ENCODE data around the gene SDHC.

SDHC gene

DNA sequence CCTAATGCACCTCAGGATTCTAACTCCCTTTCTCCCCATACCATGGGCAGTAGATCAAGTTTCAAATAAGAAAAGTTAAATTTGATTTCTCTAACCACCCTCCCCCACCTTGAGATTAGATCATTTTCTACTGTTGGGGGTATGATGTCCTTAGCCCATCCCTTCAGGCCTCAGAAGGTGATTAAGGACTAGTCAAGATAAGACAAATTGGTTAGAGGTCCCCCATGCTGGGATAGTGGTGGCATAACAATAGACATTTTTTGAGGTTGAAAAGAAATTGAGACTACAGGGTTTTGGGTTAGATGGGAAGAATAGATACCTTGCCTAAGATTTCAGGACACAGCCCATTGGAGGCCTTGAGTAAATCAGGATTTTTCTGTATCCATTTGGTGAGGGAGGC lies 51.0 kb downstream of the SDHC start:
- no peak overlapping the region for H2AFZ ChIP-seq (ENCODE audit: low read length)
- H2BK12ac ChIP-seq (ENCODE audit: low read length): no peak overlapping the region
- no peaks in the 10 kb centered on the region for H3K9me3 ChIP-seq (replicated peaks in 1 of 2; ENCODE audit: control insufficient read depth in 2 of 2, insufficient read depth in 1 of 2, low read depth in 1 of 2, low read length in 2 of 2)
- H3K4ac ChIP-seq (ENCODE audit: low read length): no peak overlapping the region
- no peak overlapping the region for H2BK5ac ChIP-seq (ENCODE audit: low read length)
- H3K23ac ChIP-seq (ENCODE audit: low read depth, low read length, poor library complexity): no peak overlapping the region
- no peak overlapping the region for H3K4me3 ChIP-seq (ENCODE audit: low read length in 2 of 2)
- peaks cover 0 to 6% of the 10 kb centered on the region in 2 donors for H3K4me1 ChIP-seq (ENCODE audit: control insufficient read depth in 2 of 2, insufficient read depth in 1 of 2, low read depth in 1 of 2, low read length in 2 of 2)
- H2BK15ac ChIP-seq (ENCODE audit: low read length): no peak overlapping the region
- no peak overlapping the region for H2BK120ac ChIP-seq (ENCODE audit: low read depth, low read length)
- H2AK5ac ChIP-seq (ENCODE audit: low read depth, low read length): no peak overlapping the region
- H4K91ac ChIP-seq (ENCODE audit: low read depth, low read length, poor library complexity): no peak overlapping the region
- no peak for DNase-seq (ENCODE audit: low spot score)
- no peak overlapping the region for H4K8ac ChIP-seq (ENCODE audit: low read depth, low read length)
- H3K36me3 ChIP-seq (replicated peaks in 1 of 2; ENCODE audit: control insufficient read depth in 2 of 2, insufficient read depth in 2 of 2, low read length in 2 of 2): peaks cover 5 to 48% of the 10 kb centered on the region in 2 donors
- H3K18ac ChIP-seq (ENCODE audit: low read length): no peak overlapping the region
- H3K4me2 ChIP-seq (ENCODE audit: insufficient read depth, low read length, poor library complexity, severe bottlenecking): no peak overlapping the region
- no peak overlapping the region for H3K9ac ChIP-seq (ENCODE audit: low read depth, low read length, poor library complexity)
- no peaks in the 10 kb centered on the region for H3K79me1 ChIP-seq (ENCODE audit: low read depth, low read length)
- no peaks in the 10 kb centered on the region for H3K27me3 ChIP-seq (ENCODE audit: control insufficient read depth in 3 of 3, insufficient read depth in 3 of 3, low read depth in 1 of 3, low read length in 3 of 3)
- H3K14ac ChIP-seq (ENCODE audit: low read length): no peak overlapping the region
- no peak overlapping the region for H3K27ac ChIP-seq (replicated peaks; ENCODE audit: low read length)

DNA sequence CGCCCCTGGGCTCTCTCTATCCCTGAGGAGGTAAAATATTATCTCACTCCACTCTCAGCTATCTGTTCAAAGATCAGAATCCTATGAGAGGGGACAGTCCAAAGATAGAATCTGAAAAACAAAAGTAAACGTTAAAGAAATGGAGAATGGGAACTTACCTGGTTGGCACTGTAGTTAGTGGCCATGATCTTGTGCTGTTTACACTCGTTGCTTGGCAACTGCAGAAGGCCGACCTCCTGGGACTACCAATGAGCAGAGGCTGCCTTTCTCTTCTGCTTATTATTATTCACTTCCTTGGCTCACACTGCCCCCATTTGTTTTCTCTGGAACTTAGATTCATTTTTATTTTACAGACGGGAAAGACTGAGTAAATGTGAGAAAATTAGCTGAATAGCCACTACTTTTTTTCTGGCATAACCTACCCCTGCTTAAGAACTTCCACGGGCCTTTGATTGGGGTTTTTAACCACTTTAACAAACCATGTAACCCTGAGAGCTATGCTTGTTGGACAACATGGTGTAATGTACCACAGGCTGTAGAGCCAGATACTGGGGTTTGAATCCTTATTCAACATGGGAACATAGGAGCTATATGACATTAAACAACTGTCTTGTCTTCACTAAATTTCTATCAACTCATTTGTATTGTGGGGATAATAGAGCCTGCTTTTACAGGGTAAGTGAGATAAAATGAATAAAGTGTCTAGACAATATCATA lies 53.7 kb downstream of the SDHC start, which contains the start of gene CFAP126:
Gene CFAP126, minus strand, starts transcription at position 193 of the 717 bp plus-strand sequence. Its CDS starts 8 bp downstream, at position 185.
- Histone ChIP-seq H3K4me3 (ENCODE audit: low read length in 2 of 2) (no peak within 1 kb of the TSS), H3K9me3 (replicated peaks in 1 of 2; ENCODE audit: control insufficient read depth in 2 of 2, insufficient read depth in 1 of 2, low read depth in 1 of 2, low read length in 2 of 2) (no peaks in the 10 kb centered on the region), H3K79me1 (ENCODE audit: low read depth, low read length) (no peaks in the 10 kb centered on the region), H2BK120ac (ENCODE audit: low read depth, low read length) (no peak within 1 kb of the TSS), H3K4me1 (ENCODE audit: control insufficient read depth in 2 of 2, insufficient read depth in 1 of 2, low read depth in 1 of 2, low read length in 2 of 2) (peaks cover 0 to 6% of the 10 kb centered on the region in 2 donors), H3K27ac (replicated peaks; ENCODE audit: low read length) (no peak within 1 kb of the TSS), H3K9ac (ENCODE audit: low read depth, low read length, poor library complexity) (no peak within 1 kb of the TSS), H2BK5ac (ENCODE audit: low read length) (no peak within 1 kb of the TSS), H3K18ac (ENCODE audit: low read length) (no peak within 1 kb of the TSS), H2AK5ac (ENCODE audit: low read depth, low read length) (no peak within 1 kb of the TSS), H4K8ac (ENCODE audit: low read depth, low read length) (no peak within 1 kb of the TSS), H3K14ac (ENCODE audit: low read length) (no peak within 1 kb of the TSS), H3K4me2 (ENCODE audit: insufficient read depth, low read length, poor library complexity, severe bottlenecking) (no peak within 1 kb of the TSS), H2BK12ac (ENCODE audit: low read length) (no peak within 1 kb of the TSS), H3K4ac (ENCODE audit: low read length) (no peak within 1 kb of the TSS), H4K91ac (ENCODE audit: low read depth, low read length, poor library complexity) (no peak within 1 kb of the TSS), H3K27me3 (ENCODE audit: control insufficient read depth in 3 of 3, insufficient read depth in 3 of 3, low read depth in 1 of 3, low read length in 3 of 3) (no peaks in the 10 kb centered on the region), H3K36me3 (replicated peaks in 1 of 2; ENCODE audit: control insufficient read depth in 2 of 2, insufficient read depth in 2 of 2, low read length in 2 of 2) (peaks cover 5 to 40% of the 10 kb centered on the region in 2 donors), H2BK15ac (ENCODE audit: low read length) (no peak within 1 kb of the TSS), H3K23ac (ENCODE audit: low read depth, low read length, poor library complexity) (no peak within 1 kb of the TSS), H2AFZ (ENCODE audit: low read length) (peak within 1 kb of the TSS; percentile 13)
- DNase-seq (ENCODE audit: low spot score): no peak
- WGBS, 2 donors (ENCODE audit: extremely low coverage in 2 of 2, insufficient read length in 2 of 2, insufficient replicate concordance in 1 of 2): no CpG with 5 or more reads among the region's 6 CpGs

DNA sequence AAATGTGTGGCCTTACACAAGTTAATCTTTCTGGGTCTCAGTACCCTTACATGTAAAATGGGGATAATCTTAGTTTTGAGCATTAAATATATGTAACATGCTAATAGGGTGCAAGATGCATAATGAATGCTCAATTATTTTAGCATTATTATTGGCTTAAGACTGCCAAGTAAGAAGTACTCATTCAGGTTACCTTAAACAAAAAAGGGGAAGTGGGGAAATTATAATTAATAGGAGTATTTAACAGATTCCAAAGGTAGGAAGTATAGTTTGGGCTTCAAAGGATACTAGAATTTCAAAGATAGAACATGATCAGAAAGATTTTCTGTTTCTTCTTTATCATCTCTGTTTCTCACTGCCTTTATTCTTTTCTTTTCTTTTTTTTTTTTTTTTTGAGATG lies 59.3 kb downstream of the SDHC start:
- no peak overlapping the region for H3K9ac ChIP-seq (ENCODE audit: low read depth, low read length, poor library complexity)
- H3K14ac ChIP-seq (ENCODE audit: low read length): no peak overlapping the region
- H2AK5ac ChIP-seq (ENCODE audit: low read depth, low read length): no peak overlapping the region
- H2BK5ac ChIP-seq (ENCODE audit: low read length): no peak overlapping the region
- no peak overlapping the region for H2BK12ac ChIP-seq (ENCODE audit: low read length)
- H3K18ac ChIP-seq (ENCODE audit: low read length): no peak overlapping the region
- no peaks in the 10 kb centered on the region for H3K36me3 ChIP-seq (replicated peaks in 1 of 2; ENCODE audit: control insufficient read depth in 2 of 2, insufficient read depth in 2 of 2, low read length in 2 of 2)
- H3K27ac ChIP-seq (replicated peaks; ENCODE audit: low read length): no peak overlapping the region
- no peaks in the 10 kb centered on the region for H3K4me1 ChIP-seq (ENCODE audit: control insufficient read depth in 2 of 2, insufficient read depth in 1 of 2, low read depth in 1 of 2, low read length in 2 of 2)
- no peak overlapping the region for H2BK15ac ChIP-seq (ENCODE audit: low read length)
- H3K27me3 ChIP-seq (ENCODE audit: control insufficient read depth in 3 of 3, insufficient read depth in 3 of 3, low read depth in 1 of 3, low read length in 3 of 3): no peaks in the 10 kb centered on the region
- H3K4me3 ChIP-seq (ENCODE audit: low read length in 2 of 2): no peak overlapping the region
- no peak for DNase-seq (ENCODE audit: low spot score)
- H2AFZ ChIP-seq (ENCODE audit: low read length): no peak overlapping the region
- H3K4ac ChIP-seq (ENCODE audit: low read length): no peak overlapping the region
- H3K9me3 ChIP-seq (replicated peaks in 1 of 2; ENCODE audit: control insufficient read depth in 2 of 2, insufficient read depth in 1 of 2, low read depth in 1 of 2, low read length in 2 of 2): no peaks in the 10 kb centered on the region
- no peak overlapping the region for H3K23ac ChIP-seq (ENCODE audit: low read depth, low read length, poor library complexity)
- H2BK120ac ChIP-seq (ENCODE audit: low read depth, low read length): no peak overlapping the region
- H3K4me2 ChIP-seq (ENCODE audit: insufficient read depth, low read length, poor library complexity, severe bottlenecking): no peak overlapping the region
- H3K79me1 ChIP-seq (ENCODE audit: low read depth, low read length): no peaks in the 10 kb centered on the region
- H4K91ac ChIP-seq (ENCODE audit: low read depth, low read length, poor library complexity): no peak overlapping the region
- H4K8ac ChIP-seq (ENCODE audit: low read depth, low read length): no peak overlapping the region

DNA sequence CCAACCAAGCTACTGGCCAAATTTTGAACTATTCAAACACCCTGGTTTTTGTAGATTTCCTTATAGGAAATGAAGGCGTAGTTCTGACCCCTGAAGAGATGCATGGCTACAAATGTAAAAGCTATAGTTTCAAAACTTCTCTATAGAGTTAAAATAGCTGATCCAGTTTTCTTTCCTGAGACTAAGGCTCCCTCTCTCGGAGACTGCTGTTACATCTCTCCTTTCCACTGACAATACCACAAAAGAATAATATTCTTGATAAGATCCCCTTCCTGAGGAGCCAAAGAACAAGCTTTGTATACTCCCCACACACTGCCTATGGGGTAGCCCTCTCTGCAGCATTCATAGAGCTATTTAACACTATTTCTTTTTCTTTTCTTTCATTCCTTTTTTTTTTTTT lies 60.2 kb downstream of the SDHC start:
- Histone ChIP-seq H2BK15ac (ENCODE audit: low read length) (no peak overlapping the region), H2AFZ (ENCODE audit: low read length) (no peak overlapping the region), H2BK12ac (ENCODE audit: low read length) (no peak overlapping the region), H3K18ac (ENCODE audit: low read length) (no peak overlapping the region), H3K36me3 (replicated peaks in 1 of 2; ENCODE audit: control insufficient read depth in 2 of 2, insufficient read depth in 2 of 2, low read length in 2 of 2) (no peaks in the 10 kb centered on the region), H2BK120ac (ENCODE audit: low read depth, low read length) (no peak overlapping the region), H2AK5ac (ENCODE audit: low read depth, low read length) (no peak overlapping the region), H3K14ac (ENCODE audit: low read length) (no peak overlapping the region), H3K4me3 (ENCODE audit: low read length in 2 of 2) (no peak overlapping the region), H2BK5ac (ENCODE audit: low read length) (no peak overlapping the region), H3K27ac (replicated peaks; ENCODE audit: low read length) (no peak overlapping the region), H3K4me1 (ENCODE audit: control insufficient read depth in 2 of 2, insufficient read depth in 1 of 2, low read depth in 1 of 2, low read length in 2 of 2) (no peaks in the 10 kb centered on the region), H4K91ac (ENCODE audit: low read depth, low read length, poor library complexity) (no peak overlapping the region), H3K79me1 (ENCODE audit: low read depth, low read length) (no peaks in the 10 kb centered on the region), H3K9me3 (replicated peaks in 1 of 2; ENCODE audit: control insufficient read depth in 2 of 2, insufficient read depth in 1 of 2, low read depth in 1 of 2, low read length in 2 of 2) (no peaks in the 10 kb centered on the region), H3K9ac (ENCODE audit: low read depth, low read length, poor library complexity) (no peak overlapping the region), H4K8ac (ENCODE audit: low read depth, low read length) (no peak overlapping the region), H3K4me2 (ENCODE audit: insufficient read depth, low read length, poor library complexity, severe bottlenecking) (no peak overlapping the region), H3K27me3 (ENCODE audit: control insufficient read depth in 3 of 3, insufficient read depth in 3 of 3, low read depth in 1 of 3, low read length in 3 of 3) (no peaks in the 10 kb centered on the region), H3K4ac (ENCODE audit: low read length) (no peak overlapping the region), H3K23ac (ENCODE audit: low read depth, low read length, poor library complexity) (no peak overlapping the region)
- DNase-seq (ENCODE audit: low spot score): no peak
- WGBS, 2 donors (ENCODE audit: extremely low coverage in 2 of 2, insufficient read length in 2 of 2, insufficient replicate concordance in 1 of 2): no CpG with 5 or more reads among the region's 2 CpGs
